NCI-H2081 treated with DMSO at 0.1 percent for 48 hours (cell line): ENCODE results near the gene RGL1.
"Not testable (repeated sequence)": the region's sequence is repeated elsewhere in the genome, so short reads cannot be mapped to it uniquely, and the experiment has no call there.

Source experiments
- DNase-seq: peaks from one replicate; lab custom pipeline; 2025; lab: John Stamatoyannopoulos, UW

Gene RGL1

DNA sequence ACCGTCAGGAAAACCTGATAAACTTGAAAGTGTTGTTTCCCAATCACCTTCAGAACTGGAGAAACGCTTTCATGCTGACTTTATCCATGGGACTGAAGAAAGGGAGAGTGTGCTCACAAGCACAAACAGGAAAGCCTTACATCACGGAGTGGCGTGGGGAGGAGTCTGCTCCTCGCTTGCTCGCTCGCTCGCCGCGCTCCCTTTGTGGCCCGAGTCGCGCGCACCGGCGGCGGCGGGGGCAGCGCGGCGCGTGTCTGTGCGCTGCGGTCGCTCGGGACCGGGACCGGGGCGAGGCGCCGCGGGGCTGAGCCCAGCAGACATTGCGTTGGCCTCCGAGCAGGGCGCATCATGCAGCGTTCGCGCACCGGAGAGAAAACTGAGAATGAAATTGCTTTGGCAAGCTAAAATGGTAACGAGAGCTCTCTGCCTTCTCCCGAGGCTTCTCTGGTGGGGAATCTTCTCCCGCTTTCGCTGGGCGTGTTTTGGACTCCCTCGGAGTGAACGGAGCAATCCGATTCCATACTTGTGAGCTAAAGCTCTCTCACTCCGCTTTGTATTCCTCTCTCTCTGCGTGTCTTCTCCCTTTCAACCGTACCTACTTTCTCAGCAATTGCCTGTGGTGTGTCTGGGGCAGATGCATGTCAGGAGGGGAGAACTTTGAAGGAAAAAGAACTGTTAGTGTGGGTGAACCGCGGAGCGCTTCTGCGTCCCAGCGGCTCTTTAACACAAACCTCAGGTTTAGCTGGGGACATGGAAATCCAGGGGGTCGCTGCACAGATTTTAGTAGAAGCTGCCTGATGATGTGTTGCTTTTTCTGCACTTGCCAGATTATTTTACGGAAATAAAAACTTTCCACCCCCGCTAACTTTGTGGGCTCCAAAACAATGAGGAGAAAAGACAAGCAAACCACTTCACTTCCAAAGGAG is at the start of gene RGL1:
Gene RGL1, plus strand, starts transcription at position 205 of the 926 bp plus-strand sequence. Its CDS starts 178 bp downstream, at position 383.
- no peak for DNase-seq

DNA sequence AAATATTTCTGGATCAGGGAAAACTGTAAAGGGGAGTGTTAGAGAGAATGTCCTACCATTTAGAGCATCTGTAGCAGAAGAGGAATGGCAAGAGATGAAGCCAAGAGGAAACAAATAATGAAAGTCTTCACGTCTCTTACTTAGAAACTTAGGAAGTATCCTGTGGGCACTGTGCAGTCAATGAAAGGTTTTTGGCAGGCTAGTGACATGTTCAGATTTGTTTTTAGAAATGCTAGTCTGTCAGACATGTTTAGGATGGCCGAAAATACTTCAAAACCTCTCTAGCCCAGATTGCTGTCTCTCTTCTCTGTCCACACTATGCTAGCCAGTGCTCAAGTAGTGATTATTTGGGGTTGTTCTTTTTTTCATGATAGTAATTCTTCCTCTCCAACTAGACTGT is 48.6 kb upstream of the RGL1 start:
- no peak for DNase-seq

GRCh38 chr1:183757061-183757460 is 47.9 kb upstream of the RGL1 start:
- no peak for DNase-seq

DNA sequence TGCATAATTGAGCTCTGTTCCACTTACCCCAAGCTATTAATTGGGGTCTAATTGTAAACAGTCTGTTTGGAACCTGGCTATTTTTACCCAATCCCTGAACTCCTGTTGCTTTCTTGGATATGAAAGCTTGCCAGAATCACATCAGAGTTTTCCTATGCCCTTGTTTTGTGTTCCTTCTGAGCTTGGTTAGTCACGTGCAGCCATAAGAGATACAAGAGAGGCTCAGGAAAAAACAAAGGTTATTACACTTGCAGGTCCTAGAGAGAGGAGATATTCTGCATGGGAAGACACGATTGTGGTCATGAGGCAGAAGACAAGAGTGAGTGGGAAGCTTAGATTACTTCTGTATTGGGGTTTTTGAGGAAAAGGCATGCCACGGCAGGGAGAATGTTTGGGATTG is 46.0 kb upstream of the RGL1 start:
- no peak for DNase-seq

DNA sequence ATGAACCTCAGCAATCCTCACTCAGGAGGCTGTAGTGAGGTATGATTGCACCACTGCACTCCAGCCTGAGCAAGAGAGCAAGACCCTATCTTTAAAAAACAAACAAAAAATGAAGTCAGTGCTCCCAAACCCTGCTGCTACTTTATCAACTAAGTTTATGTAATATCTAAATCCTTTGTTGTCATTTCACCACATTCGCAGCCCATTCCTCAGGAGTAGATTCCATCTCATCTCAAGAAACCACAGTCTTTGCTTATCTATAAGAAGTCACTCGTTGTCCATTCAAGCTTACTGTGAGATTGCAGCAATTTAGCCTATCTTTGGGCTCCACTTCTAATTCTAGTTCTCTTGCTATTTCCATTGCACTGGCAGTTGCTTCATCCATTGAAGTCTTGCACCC is 44.3 kb upstream of the RGL1 start:
- DNase-seq = no peak

GRCh38 chr1:183761871-183762270 is 43.0 kb upstream of the RGL1 start:
- no peak for DNase-seq

DNA sequence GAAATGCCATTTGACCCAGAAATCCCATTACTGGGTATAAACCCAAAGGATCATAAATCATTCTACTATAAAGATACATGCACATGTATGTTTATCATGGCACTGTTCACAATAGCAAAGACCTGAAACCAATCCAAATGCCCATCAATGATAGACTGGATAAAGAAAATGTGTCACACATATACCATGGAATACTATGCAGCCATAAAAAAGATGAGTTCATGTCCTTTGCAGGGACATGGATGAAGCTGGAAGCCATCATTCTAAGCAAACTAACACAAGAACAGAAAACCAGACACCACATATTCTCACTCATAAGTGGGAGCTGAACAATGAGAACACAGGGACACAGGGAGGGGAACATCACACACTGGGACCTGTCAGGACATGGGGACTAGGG is 42.1 kb upstream of the RGL1 start:
- not testable (repeated sequence) for DNase-seq

DNA sequence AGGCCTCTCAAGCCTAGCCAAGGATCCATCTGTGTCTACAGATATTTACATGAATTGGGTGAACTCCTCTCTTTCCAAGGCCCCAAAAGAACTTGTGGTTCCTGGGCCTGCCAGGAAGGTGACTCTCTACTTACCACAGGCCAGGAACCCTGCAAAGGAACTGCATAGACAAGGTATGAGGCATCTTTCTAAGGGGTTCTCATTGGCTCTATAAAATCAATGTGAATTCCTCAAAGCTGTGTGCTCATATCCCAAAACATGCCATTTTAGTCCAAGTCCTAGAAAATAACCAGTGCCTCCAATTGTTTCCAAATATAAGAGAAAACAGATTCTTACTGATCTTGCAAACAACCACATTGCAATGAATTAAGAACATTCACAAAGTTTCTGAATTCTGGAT is 39.9 kb upstream of the RGL1 start:
- DNase-seq = no peak

DNA sequence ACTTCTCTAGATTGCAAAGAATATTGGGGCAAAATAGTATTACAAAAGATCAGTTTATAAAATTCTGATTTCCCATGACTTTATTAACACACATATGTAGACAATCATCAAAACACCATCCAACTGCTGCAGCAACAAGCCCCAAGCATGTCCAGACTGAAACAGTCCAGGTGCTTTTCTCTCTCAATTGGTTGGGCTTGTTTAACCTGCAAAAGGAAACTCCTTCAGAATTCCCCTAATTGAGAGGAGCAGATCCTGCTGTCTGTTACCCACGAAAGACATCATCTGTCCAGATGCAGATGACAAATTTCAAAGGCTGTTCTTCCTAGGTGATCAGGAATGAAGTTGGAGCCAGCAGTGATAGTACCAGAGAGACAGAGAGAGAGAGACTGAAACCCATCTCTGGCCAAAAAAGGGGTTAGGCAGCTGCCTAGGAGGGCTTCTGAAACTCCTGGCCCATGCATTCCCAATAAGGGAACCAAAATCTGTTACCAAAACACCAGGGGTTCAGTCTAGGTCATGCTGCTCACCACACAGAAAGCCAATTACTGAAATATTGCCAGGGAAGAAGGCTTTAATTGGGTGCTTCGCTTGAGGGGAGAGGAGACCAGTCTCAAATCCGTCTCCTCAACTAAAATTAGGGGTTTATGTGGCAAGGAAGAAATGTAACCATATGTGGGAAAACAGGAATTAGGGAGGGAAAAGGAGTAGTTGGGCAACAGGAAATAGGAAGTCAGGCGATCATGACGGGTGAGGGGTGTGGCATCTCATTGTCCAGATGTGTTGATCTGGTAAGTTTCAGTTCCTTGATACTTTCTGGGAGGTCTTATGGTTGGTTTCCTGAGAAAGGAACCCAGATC is 34.7 kb upstream of the RGL1 start:
- DNase-seq = no peak

GRCh38 chr1:183770816-183771128 is 34.1 kb upstream of the RGL1 start:
- no peak for DNase-seq

DNA sequence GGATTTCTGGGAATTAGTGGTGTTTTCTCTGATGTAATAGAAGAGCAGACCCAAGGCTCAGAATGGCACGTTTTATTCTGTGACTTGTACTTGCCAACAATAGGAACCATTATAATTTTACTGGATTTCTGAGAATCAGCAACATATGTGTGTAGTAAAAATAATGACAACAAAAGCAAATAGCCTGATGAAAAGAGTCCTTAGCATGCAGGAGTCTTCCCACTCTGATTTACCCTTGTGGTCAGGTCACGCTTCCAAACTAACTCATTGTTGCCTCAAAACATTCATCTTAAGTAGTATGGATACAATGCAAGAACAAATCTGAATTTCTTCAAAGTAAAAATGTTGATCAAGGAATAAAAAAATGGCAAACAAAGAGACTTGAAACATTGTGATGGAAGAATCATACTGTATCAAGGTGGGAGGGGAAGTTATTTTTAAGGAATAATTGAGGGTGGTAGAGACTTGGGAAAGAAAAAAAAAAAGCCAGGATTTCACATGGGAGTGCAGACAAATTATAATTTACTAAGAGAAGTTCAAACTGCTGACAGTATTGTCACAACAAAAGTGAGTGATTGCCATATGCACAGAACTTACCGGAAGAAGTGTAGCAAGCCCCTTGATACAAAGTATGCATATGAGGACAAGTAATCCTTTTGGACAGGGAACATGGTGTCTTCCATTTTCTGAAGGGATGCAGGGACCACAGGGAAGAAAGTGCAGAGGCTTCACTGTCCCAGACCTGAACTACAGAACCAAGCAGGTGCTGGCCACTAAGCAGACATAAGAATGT is 31.2 kb upstream of the RGL1 start:
- no peak for DNase-seq

DNA sequence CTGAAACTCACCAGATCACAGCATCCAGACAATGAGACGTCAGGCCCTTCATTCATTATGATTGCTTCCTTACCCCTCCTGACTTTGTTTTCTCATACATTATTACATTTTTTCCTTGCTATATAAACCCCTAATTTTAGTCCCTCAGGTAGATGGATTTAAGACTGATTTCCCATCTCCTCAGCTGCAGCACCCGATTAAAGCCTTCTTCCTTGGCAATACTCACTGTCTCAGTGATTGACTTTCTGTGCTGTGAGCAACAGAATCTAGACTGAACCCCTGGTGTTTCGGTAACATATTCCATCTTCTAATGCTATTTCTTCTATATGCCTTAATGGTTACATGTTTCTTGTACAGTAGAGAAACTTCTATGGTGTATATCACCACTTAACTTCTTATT is 30.0 kb upstream of the RGL1 start:
- DNase-seq = no peak

GRCh38 chr1:183776731-183777130 is 28.2 kb upstream of the RGL1 start:
- no peak for DNase-seq

DNA sequence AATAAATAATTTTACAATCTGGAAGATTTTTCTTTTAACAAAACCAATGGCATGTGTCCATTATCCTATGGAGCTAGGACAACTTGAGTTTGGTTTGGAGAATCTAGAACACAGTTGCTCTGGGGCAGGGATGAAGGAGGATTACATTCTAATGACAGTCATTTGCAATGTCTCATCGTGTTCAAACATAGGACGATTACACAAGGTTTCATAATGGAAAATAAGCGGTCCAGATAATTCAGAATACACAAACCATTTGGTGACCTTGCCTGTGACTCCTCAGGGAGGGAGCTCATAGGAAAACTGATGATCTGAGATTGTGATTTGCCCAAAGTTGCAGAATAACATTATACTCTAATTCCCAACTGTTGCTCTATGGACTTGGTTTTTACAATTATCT is 27.6 kb upstream of the RGL1 start:
- no peak for DNase-seq

GRCh38 chr1:183778045-183778444 is 26.9 kb upstream of the RGL1 start:
- DNase-seq = no peak

DNA sequence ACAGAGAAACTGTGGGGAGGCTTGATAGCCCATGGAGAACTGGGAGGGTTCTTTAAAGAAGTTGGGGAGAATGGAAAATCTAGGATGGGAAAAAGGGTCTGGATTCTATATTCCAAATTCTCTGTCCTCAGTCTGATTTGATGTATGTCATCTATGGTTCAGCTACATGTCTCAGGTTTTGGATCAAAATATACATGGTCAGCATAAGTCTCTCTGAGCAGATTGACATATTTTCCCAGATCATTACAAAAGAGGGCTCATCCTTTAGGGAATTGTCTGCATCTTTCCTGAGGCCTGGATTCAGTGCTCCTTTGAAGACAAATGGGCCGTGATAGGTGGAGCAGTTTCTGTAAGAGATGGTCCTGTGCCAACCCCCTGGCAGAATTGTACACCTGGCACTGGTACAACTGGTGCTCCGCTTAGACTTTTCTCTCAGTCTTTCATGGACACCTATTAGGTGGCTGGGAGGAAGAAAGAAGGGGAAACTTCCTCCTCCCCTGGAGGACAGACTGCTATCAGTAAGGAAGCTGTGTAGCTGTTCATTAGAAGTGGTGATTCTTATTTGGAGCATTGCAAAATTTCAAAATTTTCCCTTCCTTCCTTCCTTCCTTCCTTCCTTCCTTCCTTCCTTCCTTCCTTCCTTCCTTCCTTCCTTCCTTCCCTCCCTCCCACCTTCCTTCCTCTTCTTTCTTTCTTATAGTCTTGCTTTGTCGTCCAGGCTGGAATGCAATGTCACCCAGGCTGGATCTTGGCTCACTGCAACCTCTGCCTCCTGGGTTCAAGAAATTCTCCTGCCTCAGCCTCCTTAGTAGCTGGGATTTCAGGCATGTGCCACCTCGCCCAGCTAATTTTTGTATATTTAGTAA is 26.1 kb upstream of the RGL1 start:
- no peak for DNase-seq

DNA sequence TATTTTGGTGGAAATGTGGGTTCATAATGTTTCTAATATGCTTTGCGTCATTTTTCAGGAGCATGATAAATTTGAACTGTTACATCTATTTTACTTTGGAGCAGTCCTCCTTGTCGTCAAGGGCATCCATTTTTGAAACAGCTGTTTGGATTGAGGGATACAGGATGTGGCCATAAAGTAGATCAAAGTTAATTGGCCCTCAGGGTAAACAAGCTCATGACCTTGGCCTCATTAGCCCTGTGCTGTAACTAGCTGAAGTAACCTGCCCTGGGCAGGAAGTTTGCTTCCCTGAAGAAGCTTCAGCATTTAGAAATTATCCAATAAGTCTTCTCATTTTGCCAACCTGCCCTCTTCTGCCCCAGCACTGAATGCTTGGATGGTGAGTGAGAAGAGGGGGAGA is 24.8 kb upstream of the RGL1 start:
- DNase-seq = no peak

DNA sequence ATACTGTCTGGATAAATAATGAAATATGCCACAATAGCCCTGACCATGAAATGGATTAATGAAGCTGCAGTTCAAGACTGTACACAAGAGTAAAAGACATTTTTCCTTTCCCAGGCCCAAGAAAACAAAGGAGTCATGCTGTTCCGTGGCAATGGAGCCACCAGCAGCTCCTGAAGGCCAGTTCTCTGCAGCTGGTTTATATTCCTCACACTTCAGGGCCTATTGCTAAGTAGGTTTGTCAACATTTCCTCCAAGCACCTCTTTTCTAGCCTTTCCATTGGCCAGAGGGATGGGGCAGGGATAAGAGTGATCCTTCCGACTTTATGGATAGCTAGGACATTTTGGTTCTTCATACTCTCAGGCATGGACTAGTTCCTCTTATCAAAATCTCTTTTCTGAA is 24.2 kb upstream of the RGL1 start:
- DNase-seq = no peak

DNA sequence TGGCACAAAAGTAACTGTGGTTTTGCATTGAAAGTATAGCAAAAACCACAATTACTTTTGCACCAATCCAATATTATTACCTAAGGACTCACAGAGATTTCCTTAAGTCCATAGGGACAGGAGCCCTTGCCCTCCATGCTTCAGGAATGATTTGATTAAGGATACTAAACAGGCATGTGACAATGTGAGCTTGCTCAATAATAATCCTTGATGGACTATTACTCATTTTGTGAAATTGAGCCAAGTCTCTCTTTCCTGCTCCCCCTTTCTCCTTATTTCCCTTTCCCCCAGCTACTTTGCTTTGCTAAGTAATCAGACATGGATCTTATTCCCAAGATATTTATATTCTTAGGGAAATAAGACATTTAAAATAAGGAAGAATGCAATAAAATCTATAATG is 21.6 kb upstream of the RGL1 start:
- DNase-seq = no peak

- no peak for DNase-seq
These were observed 20.9 kb upstream of the RGL1 start for GRCh38 chr1:183783767-183784637.
